Testis (tissue), 2 donors: ENCODE results near the gene PSMD12.

ENCODE experiments used
- CTCF ChIP-seq, 3 experiments: fragments of 450-650 bp in 2 of 3; fragments of 200-600 bp in 1 of 3; sonication (generic) in 1 of 3; IDR thresholded peaks; one replicate each; pipeline ENCODE4 v1.5.1; 2016 to 2019; ENCODE audit warnings: antibody characterized with exemption in 3 of 3, mild to moderate bottlenecking in 2 of 3, moderate library complexity in 1 of 3
- POLR2A ChIP-seq: fragments of 450-650 bp; IDR thresholded peaks from one replicate; pipeline ENCODE4 v1.6.1; 2017; ENCODE audit warnings: antibody characterized with exemption, mild to moderate bottlenecking, moderate library complexity

GRCh38 chr17:67375054-67375427 lies 8.7 kb upstream of the PSMD12 start:
- TF ChIP-seq CTCF (IDR thresholded peaks at IDR 0.05) (no peak), POLR2A (no peak)
